Gastroesophageal sphincter (tissue), 3 donors: ENCODE results near the gene RIOK3.

Source experiments
- EP300 ChIP-seq: sonication (generic); formaldehyde crosslinking; IDR thresholded peaks from one replicate; pipeline ENCODE4 v1.6.1; 2017; ENCODE audit warnings: antibody characterized with exemption, mild to moderate bottlenecking
- TF ChIP-seq, protein P1 (sequence below), 4 experiments: fragments of 200-600 bp in 2 of 4; fragments of 450-650 bp in 2 of 4; sonication (generic) in 1 of 4; IDR thresholded peaks; one replicate each; pipeline ENCODE4 v1.5.1; 2017 to 2019; ENCODE audit warnings: antibody characterized with exemption in 4 of 4, mild to moderate bottlenecking in 2 of 4, moderate library complexity in 2 of 4

DNA sequence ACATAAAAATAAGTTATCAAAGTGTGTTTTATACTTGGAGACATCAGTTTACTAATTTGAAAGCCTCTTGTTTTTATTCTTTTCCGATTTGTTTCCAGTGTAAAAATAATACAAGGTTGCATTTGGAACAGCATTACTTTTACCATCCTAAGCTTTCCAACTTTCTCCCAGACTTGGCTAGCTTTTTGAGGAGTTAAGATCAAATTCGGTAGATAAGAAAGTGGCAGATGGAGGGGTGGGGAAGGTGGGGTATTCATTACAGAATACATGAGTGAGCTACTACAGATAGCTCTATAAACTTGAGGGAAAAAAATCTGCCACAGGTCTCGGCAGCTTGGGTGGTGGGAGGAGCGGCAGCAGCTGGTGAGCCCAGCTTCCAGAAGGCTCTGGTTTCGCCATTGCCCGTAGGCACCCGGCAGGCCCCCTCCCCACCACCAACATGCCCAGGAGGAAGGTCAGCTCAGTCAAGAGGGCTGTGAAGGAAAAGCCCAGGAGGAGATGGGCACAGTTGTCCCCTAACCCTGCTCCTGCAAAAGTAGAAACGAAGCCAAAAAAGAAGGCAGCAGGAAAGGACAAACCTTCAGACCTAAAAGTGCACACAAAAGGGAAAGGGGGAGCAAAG, 31.6 kb downstream of the RIOK3 start:
- no peak for TF ChIP-seq EP300
- TF ChIP-seq, protein P1, sequence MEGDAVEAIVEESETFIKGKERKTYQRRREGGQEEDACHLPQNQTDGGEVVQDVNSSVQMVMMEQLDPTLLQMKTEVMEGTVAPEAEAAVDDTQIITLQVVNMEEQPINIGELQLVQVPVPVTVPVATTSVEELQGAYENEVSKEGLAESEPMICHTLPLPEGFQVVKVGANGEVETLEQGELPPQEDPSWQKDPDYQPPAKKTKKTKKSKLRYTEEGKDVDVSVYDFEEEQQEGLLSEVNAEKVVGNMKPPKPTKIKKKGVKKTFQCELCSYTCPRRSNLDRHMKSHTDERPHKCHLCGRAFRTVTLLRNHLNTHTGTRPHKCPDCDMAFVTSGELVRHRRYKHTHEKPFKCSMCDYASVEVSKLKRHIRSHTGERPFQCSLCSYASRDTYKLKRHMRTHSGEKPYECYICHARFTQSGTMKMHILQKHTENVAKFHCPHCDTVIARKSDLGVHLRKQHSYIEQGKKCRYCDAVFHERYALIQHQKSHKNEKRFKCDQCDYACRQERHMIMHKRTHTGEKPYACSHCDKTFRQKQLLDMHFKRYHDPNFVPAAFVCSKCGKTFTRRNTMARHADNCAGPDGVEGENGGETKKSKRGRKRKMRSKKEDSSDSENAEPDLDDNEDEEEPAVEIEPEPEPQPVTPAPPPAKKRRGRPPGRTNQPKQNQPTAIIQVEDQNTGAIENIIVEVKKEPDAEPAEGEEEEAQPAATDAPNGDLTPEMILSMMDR (IDR thresholded peaks at IDR 0.05): no peak
